K562 (cell line): Measurements from ENCODE around the gene BANP. TPM values are rescaled to one million over a fixed set of nuclear protein-coding genes. Genes with fewer than 3 reads are reported as not detected.

Experiments used
- LEF1 ChIP-seq: fragments of 450-650 bp; IDR thresholded peaks from 2 replicates; pipeline ENCODE4 v1.6.1; 2016; ENCODE audit warnings: mild to moderate bottlenecking
- POLR2B ChIP-seq: fragments of 450-650 bp; IDR thresholded peaks from 2 replicates; pipeline ENCODE4 v1.6.1; 2018; ENCODE audit warnings: low read depth; ENCODE audit not compliant: partially characterized antibody
- SMC3 ChIP-seq: conservative IDR thresholded peaks from 2 replicates; pipeline ENCODE4 v1.6.1; 2011; ENCODE audit warnings: low read depth, low read length, improper control_type of control experiment; ENCODE audit not compliant: insufficient read depth
- THAP7 ChIP-seq: fragments of 250-450 bp; sonication (Bioruptor Pico); IDR thresholded peaks from 2 replicates; pipeline ENCODE4 v1.5.0; 2021
- ZNF512 ChIP-seq: IDR thresholded peaks from 2 replicates; pipeline ENCODE4 v1.6.1; 2016; ENCODE audit warnings: missing genetic modification characterization, missing compliant biosample characterization
- polyA plus RNA-seq, 8 experiments: library from polyadenylated mRNA; depleted of rRNA in 4 of 8; stranded (reverse) in 5 of 8; unstranded in 3 of 8; fragments of >200 nt; fragmentation: Nextera tagmentation in 2 of 8; fragmentation: Illumina TruSeq in 1 of 8; extraction: Ambion mirVana in 2 of 8; extraction: Trizol in 1 of 8; gene quantifications; 2 replicates each; pipeline versions ENCODE4 v1.2.1 to v1.2.3, GENCODE V29; 2011 to 2014; ENCODE audit warnings: inconsistent platforms in 1 of 8, missing spikeins in 1 of 8
- total RNA-seq, 7 experiments: library from RNA; depleted of rRNA in 6 of 7; stranded (reverse); fragments of >200 nt in 6 of 7; fragmentation: Illumina TruSeq in 2 of 7; extraction: Trizol in 2 of 7; gene quantifications; 2 replicates each; pipeline versions ENCODE4 v1.2.1 to v1.2.3, GENCODE V29; 2011 to 2021; ENCODE audit warnings: low replicate concordance in 1 of 7
- TF ChIP-seq, protein P1 (sequence below): sonication (generic); formaldehyde crosslinking; IDR thresholded peaks from 2 replicates; pipeline ENCODE4 v1.8.0; 2023; ENCODE audit warnings: missing genetic modification reagents, mild to moderate bottlenecking, borderline replicate concordance

The BANP gene
- total and polyA plus RNA-seq, 9 of the 15 experiments (the other 6 are each of a cell fraction or from before 2014, with no cell fraction given) = 4.6 to 22.1 (median 15.6) TPM

DNA sequence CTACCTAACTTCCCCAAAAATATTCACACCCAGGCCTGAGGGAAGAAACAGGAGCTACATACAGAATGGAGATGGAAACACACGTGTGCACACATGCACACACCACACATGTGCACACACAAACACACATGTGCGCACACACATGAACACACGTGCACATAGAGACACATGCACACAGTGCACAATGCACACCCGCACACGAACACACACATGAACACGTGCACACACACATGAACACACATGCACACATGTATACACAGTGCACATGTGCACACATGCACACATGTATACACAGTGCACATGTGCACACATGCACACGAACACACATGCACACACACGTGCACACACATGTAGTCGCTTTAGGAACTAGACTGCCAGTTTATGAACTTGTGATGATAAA is 33.7 kb upstream of the BANP start (continued):
- TF ChIP-seq LEF1 (peak; percentile 41; the same call in 1 of the 2 replicates), SMC3 (no peak), ZNF512 (tag) (no peak), POLR2B (no peak), THAP7 (no peak)
- TF ChIP-seq, protein P1, sequence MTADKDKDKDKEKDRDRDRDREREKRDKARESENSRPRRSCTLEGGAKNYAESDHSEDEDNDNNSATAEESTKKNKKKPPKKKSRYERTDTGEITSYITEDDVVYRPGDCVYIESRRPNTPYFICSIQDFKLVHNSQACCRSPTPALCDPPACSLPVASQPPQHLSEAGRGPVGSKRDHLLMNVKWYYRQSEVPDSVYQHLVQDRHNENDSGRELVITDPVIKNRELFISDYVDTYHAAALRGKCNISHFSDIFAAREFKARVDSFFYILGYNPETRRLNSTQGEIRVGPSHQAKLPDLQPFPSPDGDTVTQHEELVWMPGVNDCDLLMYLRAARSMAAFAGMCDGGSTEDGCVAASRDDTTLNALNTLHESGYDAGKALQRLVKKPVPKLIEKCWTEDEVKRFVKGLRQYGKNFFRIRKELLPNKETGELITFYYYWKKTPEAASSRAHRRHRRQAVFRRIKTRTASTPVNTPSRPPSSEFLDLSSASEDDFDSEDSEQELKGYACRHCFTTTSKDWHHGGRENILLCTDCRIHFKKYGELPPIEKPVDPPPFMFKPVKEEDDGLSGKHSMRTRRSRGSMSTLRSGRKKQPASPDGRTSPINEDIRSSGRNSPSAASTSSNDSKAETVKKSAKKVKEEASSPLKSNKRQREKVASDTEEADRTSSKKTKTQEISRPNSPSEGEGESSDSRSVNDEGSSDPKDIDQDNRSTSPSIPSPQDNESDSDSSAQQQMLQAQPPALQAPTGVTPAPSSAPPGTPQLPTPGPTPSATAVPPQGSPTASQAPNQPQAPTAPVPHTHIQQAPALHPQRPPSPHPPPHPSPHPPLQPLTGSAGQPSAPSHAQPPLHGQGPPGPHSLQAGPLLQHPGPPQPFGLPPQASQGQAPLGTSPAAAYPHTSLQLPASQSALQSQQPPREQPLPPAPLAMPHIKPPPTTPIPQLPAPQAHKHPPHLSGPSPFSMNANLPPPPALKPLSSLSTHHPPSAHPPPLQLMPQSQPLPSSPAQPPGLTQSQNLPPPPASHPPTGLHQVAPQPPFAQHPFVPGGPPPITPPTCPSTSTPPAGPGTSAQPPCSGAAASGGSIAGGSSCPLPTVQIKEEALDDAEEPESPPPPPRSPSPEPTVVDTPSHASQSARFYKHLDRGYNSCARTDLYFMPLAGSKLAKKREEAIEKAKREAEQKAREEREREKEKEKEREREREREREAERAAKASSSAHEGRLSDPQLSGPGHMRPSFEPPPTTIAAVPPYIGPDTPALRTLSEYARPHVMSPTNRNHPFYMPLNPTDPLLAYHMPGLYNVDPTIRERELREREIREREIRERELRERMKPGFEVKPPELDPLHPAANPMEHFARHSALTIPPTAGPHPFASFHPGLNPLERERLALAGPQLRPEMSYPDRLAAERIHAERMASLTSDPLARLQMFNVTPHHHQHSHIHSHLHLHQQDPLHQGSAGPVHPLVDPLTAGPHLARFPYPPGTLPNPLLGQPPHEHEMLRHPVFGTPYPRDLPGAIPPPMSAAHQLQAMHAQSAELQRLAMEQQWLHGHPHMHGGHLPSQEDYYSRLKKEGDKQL (CRISPR knock-in tag) = no peak
